C1 segment of cervical spinal cord (tissue), 14 donors: Measurements from ENCODE around the gene SNAI3.

ENCODE experiments used
- DNase-seq, 14 donors: peaks; one replicate each; lab custom pipeline; 2025; lab: John Stamatoyannopoulos, UW

SNAI3 gene

DNA sequence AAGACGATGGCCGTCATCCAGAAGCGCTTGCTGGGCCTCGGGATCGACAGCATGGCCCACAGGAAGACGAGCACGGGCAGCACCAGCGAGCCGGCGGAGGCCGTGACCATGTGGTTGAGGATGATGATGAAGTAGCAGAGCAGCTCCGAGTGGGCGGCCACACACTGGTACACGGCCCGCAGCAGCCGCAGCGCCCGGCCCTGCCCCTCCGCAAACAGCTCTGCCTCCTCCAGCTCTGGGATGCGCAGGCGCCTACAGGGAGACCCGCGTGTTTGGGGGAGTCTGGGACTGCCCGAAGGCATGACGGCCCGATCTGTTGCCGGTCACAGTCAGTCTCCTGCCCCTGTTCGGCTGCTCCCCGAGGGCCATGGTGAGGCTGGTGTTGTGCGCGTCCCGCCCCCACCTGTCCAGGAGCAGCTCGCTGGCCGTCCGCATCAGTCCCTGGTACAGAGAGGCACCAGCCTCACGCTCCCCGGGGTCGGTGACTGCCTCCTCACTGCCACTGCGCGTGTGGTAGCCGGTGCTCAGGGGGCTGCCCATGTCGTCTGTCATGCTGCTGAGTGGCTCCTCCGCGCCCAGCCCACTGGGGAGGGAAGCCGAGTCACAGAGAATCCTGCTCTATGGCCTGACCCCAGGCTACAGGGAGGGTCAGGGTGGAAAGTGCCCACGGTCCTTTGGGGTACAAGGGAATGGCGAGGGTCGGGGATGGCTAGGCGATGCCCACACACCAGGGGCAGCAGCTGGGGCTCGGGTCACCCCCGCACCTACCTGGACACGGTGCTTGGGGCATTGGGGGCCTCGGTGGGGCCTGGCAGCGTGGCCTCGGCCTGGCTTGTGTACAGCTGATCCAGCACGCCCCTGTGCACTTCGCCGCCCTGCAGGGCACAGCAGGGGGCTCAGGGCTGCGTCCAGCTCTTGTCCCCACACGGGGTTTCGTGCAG is 35.8 kb upstream of the SNAI3 start:
- no peak for DNase-seq

DNA sequence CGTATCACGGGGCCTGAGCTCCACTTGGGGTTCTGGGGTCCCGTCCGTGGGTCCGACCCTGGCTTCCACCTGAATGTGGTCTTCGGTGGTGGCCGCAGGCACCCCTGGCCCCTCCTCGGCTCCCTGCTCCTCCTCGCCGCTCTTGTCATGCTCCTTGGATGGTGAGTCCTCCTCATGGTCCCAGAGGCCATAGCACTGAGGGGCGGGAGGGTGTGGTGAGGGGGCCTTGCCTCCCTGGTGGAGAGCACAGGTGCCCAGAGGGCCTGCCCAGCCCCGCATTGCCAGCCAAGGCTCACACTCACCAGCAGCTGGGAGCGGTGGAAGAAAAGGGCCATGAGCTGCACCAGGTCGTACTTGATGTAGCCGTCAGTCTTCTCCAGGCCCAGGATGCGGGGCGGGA is 34.9 kb upstream of the SNAI3 start:
- DNase-seq = no peak

DNA sequence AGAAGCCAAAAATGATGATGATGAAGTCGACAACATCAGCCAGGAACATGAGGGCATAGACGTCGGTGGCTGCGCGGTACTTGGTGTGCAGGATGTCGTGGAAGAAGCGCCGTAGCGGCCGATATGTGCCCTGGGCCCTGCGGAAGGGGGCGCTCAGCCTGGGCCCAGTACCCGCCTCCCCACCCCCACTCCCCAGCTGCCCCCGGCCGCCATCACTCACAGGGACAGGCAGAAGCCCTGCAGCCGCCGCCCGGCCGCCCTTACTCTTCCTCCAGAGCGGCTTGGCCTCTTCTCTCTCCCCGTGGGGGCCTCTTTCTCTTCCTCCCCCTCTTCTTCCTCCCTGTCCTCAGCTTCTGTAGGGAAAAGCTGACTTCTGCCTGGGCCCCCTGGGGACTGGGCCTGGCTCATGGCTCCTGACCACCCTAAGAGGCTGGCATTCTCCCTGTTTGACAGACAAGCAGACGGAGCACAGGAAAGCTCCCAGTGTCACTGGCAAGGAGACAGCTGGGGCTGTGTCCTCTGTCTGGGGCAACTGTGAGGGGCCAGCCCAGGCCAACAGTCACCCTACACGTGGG is 34.2 kb upstream of the SNAI3 start:
- no peak for DNase-seq

DNA sequence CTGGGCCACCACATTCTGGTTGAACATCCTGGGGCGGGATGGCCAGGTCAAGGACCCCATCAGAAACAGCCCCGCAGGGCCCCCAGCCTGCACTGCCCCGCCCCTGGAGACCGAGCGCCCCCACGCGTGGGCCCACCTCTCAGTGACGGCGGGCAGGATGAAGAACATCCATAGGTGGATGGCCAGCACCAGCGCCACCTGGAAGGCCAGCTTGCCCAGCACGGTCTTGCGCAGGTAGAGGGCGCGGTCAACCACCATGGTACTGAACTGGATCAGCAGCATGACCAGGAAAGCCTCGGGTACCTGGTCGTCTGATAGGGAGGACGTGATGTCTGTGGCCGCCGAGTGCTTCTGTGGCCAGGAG is 33.6 kb upstream of the SNAI3 start:
- no peak for DNase-seq

DNA sequence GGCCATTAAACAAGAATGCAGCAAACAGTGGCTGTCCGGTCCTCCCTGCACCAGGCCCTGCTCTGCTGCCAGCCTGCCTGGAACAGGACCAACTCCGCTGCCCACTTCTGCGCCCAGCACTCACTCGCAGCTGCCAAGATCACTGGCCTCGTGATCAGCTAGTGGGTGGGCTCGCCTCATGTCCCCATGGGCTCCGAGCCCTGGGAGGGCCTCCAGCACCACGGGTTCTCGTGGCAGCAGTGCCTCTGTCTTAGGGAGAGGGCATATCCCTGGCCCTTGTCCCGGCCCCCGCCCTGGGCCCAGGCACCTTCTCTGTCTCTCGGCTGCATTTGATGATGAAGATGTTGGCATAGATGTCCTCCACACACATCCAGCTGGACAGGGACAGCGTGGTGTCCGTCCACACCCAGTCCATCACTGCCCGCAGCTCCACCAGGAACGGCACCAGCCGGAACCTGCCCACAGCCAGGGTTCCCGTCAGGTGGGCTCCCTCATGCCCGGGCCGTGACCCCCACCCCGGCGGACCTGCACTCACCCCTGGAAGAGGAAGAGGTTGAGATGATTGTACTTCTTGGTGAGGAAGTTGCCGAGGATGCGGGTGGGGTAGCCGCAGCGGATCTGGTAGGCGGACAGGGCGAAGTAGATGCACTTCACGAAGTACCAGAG is 33.1 kb upstream of the SNAI3 start:
- peak in 13 of 14 donors; percentile 30 to 92 (median 83) for DNase-seq

DNA sequence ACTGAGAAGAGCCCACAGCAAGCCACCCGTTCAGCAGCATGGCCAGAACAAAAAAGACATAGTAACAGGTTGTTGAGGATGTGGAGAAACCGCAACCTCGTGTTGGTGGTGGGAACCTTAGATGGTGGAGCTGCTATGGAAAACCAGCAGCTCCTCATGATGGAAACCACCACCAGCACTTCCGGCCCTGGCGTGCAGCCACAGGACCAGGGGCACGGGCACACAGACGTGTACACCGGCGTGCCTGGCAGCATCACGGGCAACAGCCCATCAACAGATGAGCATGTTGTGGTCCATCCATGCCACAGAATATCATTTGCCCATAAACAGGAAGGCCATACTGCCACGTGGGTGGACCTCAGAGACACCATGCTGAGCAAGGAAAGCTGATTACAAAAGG is 31.9 kb upstream of the SNAI3 start:
- DNase-seq = no peak

DNA sequence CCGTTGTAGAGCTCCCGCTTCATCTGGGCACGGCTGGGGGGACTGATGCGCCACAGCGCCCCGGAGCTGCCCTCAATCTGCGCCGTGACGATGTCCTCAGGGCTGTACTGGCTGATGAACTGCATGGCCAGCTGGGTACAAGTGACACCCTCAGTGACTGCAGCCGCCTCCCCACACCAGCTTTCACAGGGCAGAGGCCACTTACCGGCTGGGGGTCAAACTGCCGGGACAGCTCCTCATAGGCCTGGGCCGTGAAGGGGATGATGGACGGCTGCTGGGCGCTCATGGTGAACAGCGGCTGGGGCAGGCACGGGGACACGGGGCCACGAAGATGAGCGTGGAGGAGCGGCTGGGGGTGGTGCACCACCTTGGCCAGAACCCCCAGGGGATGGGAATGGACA is 30.3 kb upstream of the SNAI3 start:
- no peak for DNase-seq

DNA sequence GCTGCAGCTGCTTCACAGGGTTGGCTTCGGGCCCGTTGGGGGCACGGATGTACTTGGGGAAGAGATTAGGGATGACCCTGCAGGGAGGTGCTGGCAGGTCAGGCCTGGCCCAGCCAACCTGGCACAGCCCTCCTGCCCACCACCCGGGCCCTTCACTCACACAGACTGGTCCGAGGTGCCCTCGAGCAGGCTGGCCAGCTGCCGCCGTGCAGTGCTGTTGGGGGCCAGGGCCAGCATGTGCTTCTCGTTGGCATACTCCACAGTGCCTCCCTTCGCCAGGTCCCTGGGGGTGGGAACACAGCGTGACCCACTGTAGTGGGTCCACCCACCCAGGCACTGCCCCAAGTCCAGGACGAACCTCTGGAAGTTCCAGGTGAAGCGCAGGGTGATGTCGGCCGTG is 29.9 kb upstream of the SNAI3 start:
- no peak for DNase-seq

DNA sequence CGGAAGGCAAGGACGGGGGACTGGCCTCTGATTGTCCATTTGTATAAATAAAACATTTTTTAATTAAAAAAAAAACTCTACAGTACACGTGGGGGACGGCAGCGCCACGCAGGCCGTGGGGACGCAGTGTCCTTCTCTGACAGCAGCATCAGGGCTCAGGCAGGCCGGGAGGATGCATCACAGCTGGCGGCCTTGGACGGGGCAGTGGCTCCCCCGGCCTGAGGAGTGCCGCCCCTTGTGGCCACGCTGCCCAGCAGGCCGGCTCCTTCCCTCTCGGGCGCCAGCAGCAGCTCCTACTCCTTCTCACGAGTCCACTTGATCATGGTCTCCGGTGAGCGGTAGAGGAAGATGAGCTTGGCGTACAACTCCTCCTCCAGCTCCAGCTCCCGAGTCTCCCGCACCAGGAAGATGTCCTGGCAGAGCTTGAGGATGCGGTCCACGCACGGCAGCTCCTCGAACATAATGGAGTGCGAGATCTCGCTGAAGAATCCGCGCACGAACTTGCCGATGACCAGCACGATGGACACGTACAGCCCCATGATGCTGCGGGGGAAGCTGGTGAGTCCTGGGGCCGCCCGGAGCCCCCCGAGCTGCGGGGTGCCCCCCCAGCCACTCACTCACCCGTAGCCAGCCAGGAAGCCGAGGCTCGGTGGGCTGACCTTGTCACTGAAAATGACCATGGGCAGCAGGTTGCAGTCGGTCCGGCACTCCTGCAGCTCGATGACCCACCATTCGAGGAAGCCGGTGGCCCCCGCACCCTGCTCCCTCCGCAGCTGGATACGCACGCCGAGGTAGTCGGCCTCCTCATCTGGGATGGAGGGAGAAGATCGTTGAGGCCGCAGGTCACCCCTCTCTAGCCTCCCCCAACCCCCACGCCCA is 29.2 kb upstream of the SNAI3 start:
- no peak for DNase-seq

DNA sequence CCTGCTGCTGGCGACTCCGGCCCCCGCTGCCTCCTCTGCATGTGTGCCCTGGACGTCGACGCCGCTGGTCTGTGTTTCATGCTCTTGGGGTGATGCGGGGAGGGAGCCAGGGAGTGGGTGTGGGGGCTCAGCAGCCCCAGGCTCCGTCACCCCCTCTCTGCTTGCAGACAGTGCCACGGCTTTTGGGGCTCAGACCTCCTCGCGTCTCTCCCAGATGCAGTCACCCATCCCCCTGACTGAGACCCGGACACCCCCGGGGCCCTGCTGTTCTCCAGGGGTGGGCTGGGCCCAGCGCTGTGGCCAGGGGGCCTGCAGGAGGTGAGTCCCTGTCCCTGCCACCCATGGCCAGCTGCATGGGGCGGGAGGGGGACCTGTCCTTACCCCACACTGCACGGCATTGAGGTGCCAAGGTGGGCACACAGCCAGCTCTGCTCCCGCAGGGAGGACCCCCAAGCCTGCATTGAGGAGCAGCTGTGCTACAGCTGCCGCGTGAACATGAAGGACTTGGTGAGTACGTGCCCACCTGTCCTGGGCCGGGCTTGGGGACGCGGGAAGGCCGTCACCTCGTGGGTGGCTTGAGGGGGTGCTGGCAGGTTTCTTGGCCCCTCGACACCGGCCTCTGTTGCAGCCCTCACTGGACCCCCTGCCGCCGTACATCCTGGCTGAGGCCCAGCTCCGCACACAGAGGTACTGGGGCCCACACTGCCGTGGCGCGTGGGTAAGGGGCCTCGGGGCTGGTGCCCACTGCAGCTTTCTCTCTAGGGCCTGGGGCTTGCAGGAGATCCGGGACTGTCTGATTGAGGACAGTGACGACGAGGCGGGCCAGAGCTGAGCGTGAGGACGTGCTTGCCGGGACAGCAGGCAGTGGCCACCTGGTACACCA is 28.4 kb upstream of the SNAI3 start:
- DNase-seq = no peak

DNA sequence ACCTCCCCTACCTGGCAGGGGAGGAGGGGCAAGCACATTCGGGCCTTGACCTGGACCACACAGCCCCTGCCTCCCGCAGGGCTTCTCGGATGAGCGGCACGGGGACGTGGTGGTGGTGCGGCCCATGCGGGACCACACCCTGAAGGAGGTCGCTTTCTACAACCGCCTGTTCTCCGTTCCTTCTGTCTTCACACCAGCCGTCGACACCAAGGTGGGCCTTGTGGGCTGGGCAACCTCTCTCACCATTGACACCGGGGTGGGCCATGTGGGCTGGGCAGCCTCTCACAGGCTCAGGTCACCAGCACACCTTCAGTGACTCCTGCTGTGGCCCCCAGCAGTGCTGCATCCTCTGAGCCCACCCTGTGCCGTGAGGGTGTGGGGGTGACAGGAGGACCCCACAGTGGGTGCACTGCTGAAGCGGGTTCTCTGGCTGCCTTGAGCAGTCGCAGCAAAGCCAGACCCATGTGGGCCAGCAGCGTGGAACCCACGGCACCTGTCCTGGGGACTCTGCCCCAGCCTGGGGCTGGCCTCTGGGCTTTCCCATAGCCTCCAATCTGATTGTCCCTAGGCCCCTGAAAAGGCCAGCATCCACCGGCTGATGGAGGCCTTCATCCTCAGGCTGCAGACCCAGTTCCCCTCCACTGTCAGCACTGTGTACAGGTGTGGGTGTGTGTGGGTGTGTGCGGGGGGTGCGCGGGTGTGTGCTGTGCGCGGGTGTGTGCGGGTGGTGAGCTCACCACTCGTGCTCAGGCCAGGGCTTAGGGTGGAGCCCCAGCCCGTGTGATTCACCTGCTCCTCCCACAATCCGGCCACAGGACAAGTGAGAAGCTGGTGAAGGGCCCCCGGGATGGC is 27.5 kb upstream of the SNAI3 start:
- no peak for DNase-seq

DNA sequence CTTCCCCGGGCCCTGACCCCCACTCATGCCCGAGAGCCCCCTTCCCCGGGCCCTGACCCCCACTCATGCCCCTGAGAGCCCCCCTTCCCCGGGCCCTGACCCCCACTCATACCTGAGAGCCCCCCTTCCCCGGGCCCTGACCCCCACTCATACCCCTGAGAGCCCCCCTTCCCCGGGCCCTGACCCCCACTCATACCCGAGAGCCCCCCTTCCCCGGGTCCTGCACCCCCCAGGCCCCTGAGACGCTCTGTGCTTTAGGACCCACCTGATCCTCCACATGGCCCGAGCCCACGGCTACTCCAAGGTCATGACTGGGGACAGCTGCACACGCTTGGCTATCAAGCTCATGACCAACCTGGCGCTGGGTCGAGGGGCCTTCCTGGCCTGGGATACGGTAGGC is 26.7 kb upstream of the SNAI3 start:
- DNase-seq = no peak

DNA sequence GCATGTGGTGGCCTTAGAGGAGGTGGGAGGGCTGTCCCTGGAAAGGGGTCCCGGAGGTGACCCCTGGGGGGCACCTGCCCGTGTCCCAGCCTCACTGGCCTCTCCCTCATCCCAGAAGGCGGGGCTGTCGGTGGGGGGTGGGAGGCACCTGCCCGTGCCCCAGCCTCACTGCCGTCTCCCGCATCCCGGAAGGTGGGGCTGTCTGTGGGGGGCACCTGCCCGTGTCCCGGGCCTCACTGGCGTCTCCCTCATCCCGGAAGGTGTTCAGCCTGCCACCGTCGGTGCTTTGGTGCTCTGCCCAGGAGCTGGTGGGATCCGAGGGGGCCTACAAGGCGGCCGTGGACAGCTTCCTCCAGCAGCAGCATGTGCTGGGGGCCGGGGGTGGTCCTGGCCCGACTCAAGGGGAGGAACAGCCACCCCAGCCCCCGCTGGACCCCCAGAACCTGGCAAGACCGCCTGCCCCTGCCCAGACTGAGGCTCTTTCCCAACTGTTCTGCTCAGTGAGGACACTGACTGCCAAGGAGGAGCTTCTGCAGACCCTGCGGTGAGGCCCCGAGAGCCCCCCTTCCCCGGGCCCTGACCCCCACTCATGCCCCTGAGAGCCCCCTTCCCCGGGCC is 26.2 kb upstream of the SNAI3 start:
- no peak for DNase-seq

DNA sequence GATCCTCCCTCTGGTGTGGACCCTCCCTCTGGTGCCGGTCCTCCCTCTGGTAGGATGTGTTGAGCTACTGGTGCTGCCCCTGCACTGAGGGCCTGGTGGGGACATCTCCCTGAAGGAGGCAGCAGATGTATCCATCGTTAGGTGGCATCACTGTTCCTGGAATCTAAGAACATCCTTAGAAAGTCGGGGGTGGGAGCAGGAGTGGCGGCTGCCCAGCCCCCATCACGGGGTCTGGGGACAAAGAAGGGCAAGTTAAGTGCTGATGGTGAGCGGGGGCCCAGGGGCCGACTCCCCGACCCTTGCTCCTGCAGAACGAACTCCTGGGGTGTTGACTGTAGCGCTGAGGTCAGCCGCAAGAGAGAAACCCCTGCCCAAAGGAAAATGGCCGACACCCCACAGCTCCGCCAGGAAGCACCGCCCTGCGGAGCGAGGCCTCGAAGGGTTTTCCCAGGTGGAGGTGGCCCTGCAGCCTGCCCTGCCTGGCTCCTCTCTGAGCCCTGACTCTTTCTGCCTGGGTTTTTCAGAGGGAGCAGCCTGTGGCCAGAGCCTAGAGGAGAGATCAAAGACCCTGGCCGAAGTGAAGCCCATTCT is 25.5 kb upstream of the SNAI3 start:
- DNase-seq = no peak

DNA sequence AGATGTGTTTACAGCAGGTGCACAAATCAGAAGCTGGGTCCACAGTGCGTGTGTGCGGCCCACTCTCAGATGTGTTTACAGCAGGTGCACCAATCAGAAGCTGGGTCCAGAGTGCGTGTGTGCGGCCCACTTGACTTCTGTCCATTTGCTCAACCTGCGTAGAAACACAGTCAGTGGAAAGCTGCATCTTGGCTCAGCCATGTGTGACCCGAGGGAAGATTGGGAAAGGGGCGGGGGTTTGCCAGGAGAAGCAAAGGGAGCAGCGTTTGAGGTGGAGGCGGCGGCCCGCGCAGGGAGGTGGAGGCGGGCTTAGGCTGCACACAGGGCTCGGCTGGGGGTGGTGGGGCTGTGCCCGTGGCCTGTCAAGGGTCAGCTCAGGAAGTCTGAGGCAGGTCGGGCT is 24.2 kb upstream of the SNAI3 start:
- DNase-seq = no peak

DNA sequence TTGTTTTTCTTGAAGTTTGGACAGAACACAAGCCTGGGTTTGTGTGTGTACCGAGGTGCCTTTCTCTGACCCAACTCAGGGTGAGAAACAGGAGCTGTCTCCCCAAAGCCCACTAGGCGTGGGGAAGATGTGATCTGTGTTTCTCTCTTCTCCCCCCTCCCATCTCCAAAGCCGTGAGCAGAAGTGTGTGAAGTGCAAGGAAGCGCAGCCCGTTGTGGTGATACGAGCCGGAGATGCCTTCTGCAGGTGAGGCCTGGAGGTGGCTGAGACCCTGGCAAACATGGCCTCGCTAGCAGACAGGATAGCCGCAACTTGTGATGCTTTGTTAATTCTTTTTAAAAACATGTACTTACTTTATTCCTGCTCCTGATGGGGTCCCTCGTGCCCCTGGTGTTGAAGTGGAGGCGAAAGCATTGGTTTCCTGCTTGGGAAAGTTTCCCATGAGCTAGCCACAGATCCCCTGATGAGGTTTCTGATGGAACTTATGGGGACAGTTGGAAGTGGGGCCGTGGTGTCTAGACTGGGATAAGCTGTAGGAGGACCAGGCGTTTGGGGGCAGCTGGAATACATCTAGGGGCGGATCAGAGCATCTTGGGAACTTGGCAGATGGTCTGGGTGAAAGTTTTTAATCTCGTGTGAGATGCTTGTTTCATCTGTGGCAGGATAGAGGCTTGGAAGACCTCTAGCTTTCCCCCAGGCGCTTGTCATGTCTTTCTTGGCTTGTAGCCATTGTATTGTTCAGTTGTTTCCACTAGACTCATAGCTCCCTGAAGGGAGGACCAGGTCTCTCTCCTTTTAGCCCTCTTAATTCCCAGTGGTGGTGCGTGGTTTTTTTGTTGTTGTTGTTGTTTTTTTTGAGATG is 20.9 kb upstream of the SNAI3 start:
- no peak for DNase-seq

DNA sequence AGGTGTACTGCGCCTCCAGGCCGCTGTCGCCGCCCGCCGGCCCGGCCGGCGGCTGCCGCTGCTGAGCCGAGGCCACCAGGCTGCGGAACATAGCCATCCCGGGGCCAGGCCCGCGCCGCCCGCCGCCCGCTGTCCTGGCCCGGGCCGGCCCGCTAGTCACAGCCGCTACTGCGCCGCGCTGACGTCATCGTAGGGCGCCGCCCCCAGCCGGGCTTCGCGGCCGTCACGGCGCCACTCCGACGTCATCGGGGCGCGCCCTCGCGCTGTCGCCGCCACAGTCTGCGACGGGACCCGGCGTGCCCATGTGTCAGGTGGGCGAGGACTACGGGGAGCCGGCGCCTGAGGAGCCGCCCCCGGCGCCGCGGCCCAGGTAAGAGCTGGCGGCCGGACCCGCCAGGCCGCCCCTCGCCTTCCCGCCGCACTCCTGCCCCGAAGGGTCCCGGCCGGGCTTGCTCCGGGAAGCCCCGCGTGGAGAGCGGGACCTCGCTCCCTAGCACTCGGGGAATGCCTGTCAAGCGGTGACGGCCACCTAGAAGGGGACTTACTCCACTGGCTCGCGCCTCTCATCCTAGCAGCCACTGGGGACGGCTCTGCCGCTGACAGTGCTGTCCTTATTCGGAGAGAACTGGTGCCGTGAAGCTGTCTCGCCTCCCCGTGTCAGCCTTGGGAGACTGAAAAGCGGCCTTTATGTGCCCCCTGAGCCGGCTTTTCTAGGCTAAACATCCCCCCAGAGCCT is 20.1 kb upstream of the SNAI3 start, which contains the start of the genes CTU2 and RNF166:
Gene CTU2 (plus strand): TSS at position 275 of the 736 bp plus-strand sequence. CDS start 28 bp downstream, at position 303.
Gene RNF166 (minus strand): TSS at position 180 of the 736 bp plus-strand sequence. CDS start 83 bp downstream, at position 97.
- DNase-seq = peak; percentile 17 to 92 (median 73)
